HL-60 (cell line): ENCODE measurements around the gene SH3GL3.

ENCODE experiments used
- DNase-seq, 2 experiments: peaks; one replicate each; pipeline ENCODE4 v3.0.0-alpha.2; 2010 to 2020; ENCODE audit warnings: low read depth in 1 of 2, low spot score in 1 of 2
- H3K27ac ChIP-seq: fragments of 250-450 bp; sonication (Bioruptor Pico); replicated peaks from 2 replicates; pipeline ENCODE4 v1.5.1; 2020; ENCODE audit warnings: mild to moderate bottlenecking, moderate library complexity
- H3K27me3 ChIP-seq: fragments of 250-450 bp; sonication (Bioruptor Pico); 2 replicates; pipeline ENCODE4 v1.5.1; 2021; ENCODE audit warnings: mild to moderate bottlenecking, moderate library complexity; ENCODE audit not compliant: insufficient read depth, poor library complexity, severe bottlenecking
- H3K4me3 ChIP-seq: replicated peaks from 2 replicates; pipeline ENCODE4 v1.5.1; 2011; ENCODE audit warnings: mild to moderate bottlenecking, control low read depth, low read length; ENCODE audit not compliant: insufficient read depth
- CTCF ChIP-seq: IDR thresholded peaks from one replicate; pipeline ENCODE4 v1.5.1; 2011; ENCODE audit warnings: low read length, control low read depth, inconsistent platforms; ENCODE audit not compliant: insufficient read depth
- GABPA ChIP-seq: IDR thresholded peaks from 2 replicates; pipeline ENCODE4 v1.6.1; 2012; ENCODE audit warnings: low read depth
- POLR2AphosphoS5 ChIP-seq: IDR thresholded peaks from 2 replicates; pipeline ENCODE4 v1.6.1; 2012; ENCODE audit warnings: low read depth
- SPI1 ChIP-seq: IDR thresholded peaks from 2 replicates; pipeline ENCODE4 v1.6.1; 2012; ENCODE audit warnings: low read depth, mild to moderate bottlenecking, borderline replicate concordance
- long read RNA-seq: library from polyadenylated mRNA; unstranded; transcript quantifications from one replicate; pipeline ENCODE4 v2.0.0, GENCODE V29; 2020
- TF ChIP-seq, protein P1 (sequence below): IDR thresholded peaks from 2 replicates; pipeline ENCODE4 v1.6.1; 2012; ENCODE audit warnings: low read depth; ENCODE audit not compliant: insufficient replicate concordance

Gene SH3GL3
- long read RNA-seq, partial matches to known transcripts = 0 of 1 reads
- long read RNA-seq, other reads (novel, unspliced or antisense) = 1 of 1 reads

DNA sequence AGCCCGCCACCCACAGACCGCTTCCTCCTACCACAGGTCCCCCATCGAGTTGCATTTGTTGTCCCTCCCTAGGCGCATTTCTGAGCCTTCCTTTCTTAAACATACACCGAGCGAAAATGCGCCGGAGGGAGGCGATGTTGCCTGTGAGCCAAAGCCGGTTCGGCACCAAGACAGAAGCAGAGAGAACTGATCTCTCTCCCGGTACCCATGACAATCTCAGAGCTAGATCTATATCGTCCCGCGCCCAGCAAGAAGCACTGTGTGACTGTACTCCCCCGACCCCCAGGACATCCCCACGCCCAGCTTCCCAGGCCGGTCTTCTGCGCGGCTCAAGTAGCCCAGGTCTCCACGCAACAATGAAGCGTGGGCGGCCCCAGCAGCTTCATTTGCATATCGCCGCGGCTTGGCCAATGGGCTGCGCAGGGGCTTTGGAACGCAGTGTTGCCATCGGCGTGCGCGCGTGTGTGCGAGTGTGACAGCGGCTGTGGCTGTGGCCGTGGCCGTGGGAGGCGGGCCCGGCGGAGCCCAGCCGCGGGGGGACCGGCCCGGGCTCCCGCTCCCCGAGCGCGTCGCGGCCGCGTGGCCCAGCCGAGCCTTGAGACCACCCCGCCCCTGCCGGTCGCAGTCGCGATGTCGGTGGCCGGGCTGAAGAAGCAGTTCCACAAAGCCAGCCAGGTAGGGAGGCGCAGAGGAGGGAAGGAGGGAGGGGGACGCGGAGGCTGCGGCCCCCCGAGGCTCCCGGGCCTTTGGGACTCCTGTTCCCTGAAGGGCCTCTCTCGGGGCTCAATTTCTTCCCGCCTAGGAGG lies at the start of gene SH3GL3:
Gene SH3GL3 (plus strand): TSS at position 438 of the 806 bp plus-strand sequence. CDS start 193 bp downstream, at position 631.
- Histone ChIP-seq H3K4me3 (no peak within 1 kb of the TSS), H3K27ac (no peak within 1 kb of the TSS), H3K27me3 (peaks cover 26% of the 10 kb centered on the region)
- peak in 1 of 2 experiments; percentile 16 for DNase-seq
- no peak for TF ChIP-seq GABPA
- TF ChIP-seq CTCF = no peak
- no peak for TF ChIP-seq POLR2AphosphoS5
- TF ChIP-seq, protein P1, sequence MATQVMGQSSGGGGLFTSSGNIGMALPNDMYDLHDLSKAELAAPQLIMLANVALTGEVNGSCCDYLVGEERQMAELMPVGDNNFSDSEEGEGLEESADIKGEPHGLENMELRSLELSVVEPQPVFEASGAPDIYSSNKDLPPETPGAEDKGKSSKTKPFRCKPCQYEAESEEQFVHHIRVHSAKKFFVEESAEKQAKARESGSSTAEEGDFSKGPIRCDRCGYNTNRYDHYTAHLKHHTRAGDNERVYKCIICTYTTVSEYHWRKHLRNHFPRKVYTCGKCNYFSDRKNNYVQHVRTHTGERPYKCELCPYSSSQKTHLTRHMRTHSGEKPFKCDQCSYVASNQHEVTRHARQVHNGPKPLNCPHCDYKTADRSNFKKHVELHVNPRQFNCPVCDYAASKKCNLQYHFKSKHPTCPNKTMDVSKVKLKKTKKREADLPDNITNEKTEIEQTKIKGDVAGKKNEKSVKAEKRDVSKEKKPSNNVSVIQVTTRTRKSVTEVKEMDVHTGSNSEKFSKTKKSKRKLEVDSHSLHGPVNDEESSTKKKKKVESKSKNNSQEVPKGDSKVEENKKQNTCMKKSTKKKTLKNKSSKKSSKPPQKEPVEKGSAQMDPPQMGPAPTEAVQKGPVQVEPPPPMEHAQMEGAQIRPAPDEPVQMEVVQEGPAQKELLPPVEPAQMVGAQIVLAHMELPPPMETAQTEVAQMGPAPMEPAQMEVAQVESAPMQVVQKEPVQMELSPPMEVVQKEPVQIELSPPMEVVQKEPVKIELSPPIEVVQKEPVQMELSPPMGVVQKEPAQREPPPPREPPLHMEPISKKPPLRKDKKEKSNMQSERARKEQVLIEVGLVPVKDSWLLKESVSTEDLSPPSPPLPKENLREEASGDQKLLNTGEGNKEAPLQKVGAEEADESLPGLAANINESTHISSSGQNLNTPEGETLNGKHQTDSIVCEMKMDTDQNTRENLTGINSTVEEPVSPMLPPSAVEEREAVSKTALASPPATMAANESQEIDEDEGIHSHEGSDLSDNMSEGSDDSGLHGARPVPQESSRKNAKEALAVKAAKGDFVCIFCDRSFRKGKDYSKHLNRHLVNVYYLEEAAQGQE = no peak
- no peak for TF ChIP-seq SPI1

GRCh38 chr15:83398626-83399025 lies 48.5 kb upstream of the SH3GL3 start:
- H3K27ac ChIP-seq = no peak overlapping the region
- peaks cover 2% of the 10 kb centered on the region for H3K27me3 ChIP-seq
- TF ChIP-seq SPI1 (no peak), CTCF (no peak), POLR2AphosphoS5 (no peak), GABPA (no peak)
- TF ChIP-seq, protein P1 = no peak
- H3K4me3 ChIP-seq = no peak overlapping the region
- no peak for DNase-seq

GRCh38 chr15:83404121-83404520 lies 43.0 kb upstream of the SH3GL3 start:
- peaks cover 2% of the 10 kb centered on the region for H3K27me3 ChIP-seq
- no peak for DNase-seq
- no peak overlapping the region for H3K4me3 ChIP-seq
- no peak overlapping the region for H3K27ac ChIP-seq
- TF ChIP-seq POLR2AphosphoS5 (no peak), CTCF (no peak), GABPA (no peak), SPI1 (no peak)
- TF ChIP-seq, protein P1 = no peak
